CD4-positive, alpha-beta T cell treated with Interleukin-10 for 1 hour (primary cell): ENCODE data around the gene EFCAB8.
"Not testable (repeated sequence)": the region's sequence is repeated elsewhere in the genome, so short reads cannot be mapped to it uniquely, and the experiment has no call there.

Source experiments
- DNase-seq: peaks from one replicate; pipeline ENCODE4 v3.0.0-alpha.2; 2020

EFCAB8 gene

GRCh38 chr20:32889281-32889680 lies 30.6 kb downstream of the EFCAB8 start:
- DNase-seq: no peak

- DNase-seq: no peak
These were observed 32.8 kb downstream of the EFCAB8 start for GRCh38 chr20:32891491-32891890.

GRCh38 chr20:32891926-32892660 lies 33.4 kb downstream of the EFCAB8 start:
- DNase-seq: no peak

GRCh38 chr20:32893263-32894025 lies 34.7 kb downstream of the EFCAB8 start:
- DNase-seq: no peak

GRCh38 chr20:32894026-32894483 lies 35.3 kb downstream of the EFCAB8 start:
- no peak for DNase-seq

GRCh38 chr20:32894711-32895355 lies 36.1 kb downstream of the EFCAB8 start:
- DNase-seq: no peak

GRCh38 chr20:32896521-32897280 lies 38.0 kb downstream of the EFCAB8 start:
- no peak for DNase-seq

- no peak for DNase-seq
These were observed 40.0 kb downstream of the EFCAB8 start for GRCh38 chr20:32898729-32899128.

GRCh38 chr20:32902456-32903420 lies 44.0 kb downstream of the EFCAB8 start:
- peak; percentile 77 for DNase-seq

GRCh38 chr20:32903666-32904175 lies 45.0 kb downstream of the EFCAB8 start:
- DNase-seq: no peak

GRCh38 chr20:32904678-32905077 lies 46.0 kb downstream of the EFCAB8 start:
- not testable (repeated sequence) for DNase-seq

- no peak for DNase-seq
These were observed 47.5 kb downstream of the EFCAB8 start for GRCh38 chr20:32906200-32906599.

- no peak for DNase-seq
These were observed 48.3 kb downstream of the EFCAB8 start for GRCh38 chr20:32906871-32907495.

GRCh38 chr20:32907886-32908285 lies 49.2 kb downstream of the EFCAB8 start:
- DNase-seq: no peak

GRCh38 chr20:32908334-32909292 lies 49.9 kb downstream of the EFCAB8 start:
- no peak for DNase-seq

- no peak for DNase-seq
These were observed 50.7 kb downstream of the EFCAB8 start for GRCh38 chr20:32909451-32909850.

- no peak for DNase-seq
These were observed 51.3 kb downstream of the EFCAB8 start for GRCh38 chr20:32909896-32910571.

- DNase-seq: no peak
These were observed 52.6 kb downstream of the EFCAB8 start for GRCh38 chr20:32911355-32911754.

GRCh38 chr20:32912688-32913087 lies 54.0 kb downstream of the EFCAB8 start:
- DNase-seq: no peak
